HCT116 (cell line): ENCODE data around the gene GTPBP2. TPM values are rescaled to one million over a fixed set of nuclear protein-coding genes. Genes with fewer than 3 reads are reported as not detected.

Source experiments
- ATAC-seq: fragments of 200-7000 bp; cut with Tn5 transposase; 2 replicates; pipeline ENCODE4 v1.9.1; 2020; ENCODE audit warnings: mild to moderate bottlenecking, moderate library complexity
- BruUV-seq: library from RNA; stranded (reverse); fragments of 400-500 nt; replicated peaks from 2 replicates; lab custom pipeline; 2021; lab: Mats Ljungman, UMichigan
- CTCF ChIA-PET: fragments of 300-600 bp; sonication (Branson Sonifier 250); formaldehyde crosslinking; loops from one replicate; lab custom pipeline; 2021; ENCODE audit warnings: antibody characterized with exemption; lab: Charles Lee
- POLR2A ChIA-PET: fragments of 300-600, 350-600 bp; sonication (Branson Sonifier 250); formaldehyde crosslinking; loops from one replicate; lab custom pipeline; 2021; ENCODE audit warnings: antibody characterized with exemption; lab: Charles Lee
- RAD21 ChIA-PET, 2 experiments: fragments of 300-600 bp; sonication (Branson Sonifier 250); formaldehyde crosslinking; loops; one replicate each; lab custom pipeline; 2023; ENCODE audit warnings: low total read pairs in 2 of 2; ENCODE audit not compliant: uncharacterized antibody in 2 of 2, unreplicated experiment in 2 of 2, low non-redundant PET in 1 of 2; lab: Charles Lee
- DNase-seq: peaks from one replicate; pipeline ENCODE4 v3.0.0-alpha.2; 2010; ENCODE audit warnings: low read depth, low spot score
- H2AFZ ChIP-seq: fragments of 200-600 bp; shearing (Covaris generic), sonication (generic); 2 replicates; pipeline ENCODE4 v1.6.1; 2017; ENCODE audit warnings: low read depth, mixed run types, mixed read lengths, antibody characterized with exemption, low read length; ENCODE audit not compliant: poor library complexity, severe bottlenecking
- H3K27ac ChIP-seq: 2 replicates; pipeline ENCODE4 v1.5.1; 2012; ENCODE audit warnings: low read depth, low read length
- H3K27me3 ChIP-seq: fragments of 200-600 bp; sonication (generic); 2 replicates; pipeline ENCODE4 v1.6.1; 2016; ENCODE audit warnings: mixed run types, low read length, mixed read lengths; ENCODE audit not compliant: insufficient read depth
- H3K36me3 ChIP-seq, 2 experiments: fragments of 200-500 bp in 1 of 2; fragments of 200-600 bp in 1 of 2; sonication (Bioruptor generic) in 1 of 2; sonication (generic) in 1 of 2; 2 replicates each; pipeline versions ENCODE4 v1.5.1 to v1.6.1; 2014 to 2016; ENCODE audit warnings: low read length in 2 of 2, inconsistent platforms in 1 of 2, mixed read lengths in 1 of 2, mixed run types in 1 of 2; ENCODE audit not compliant: insufficient read depth in 2 of 2, control insufficient read depth in 1 of 2
- H3K4me1 ChIP-seq, 2 experiments: fragments of 200-600 bp in 1 of 2; sonication (generic) in 1 of 2; 2 replicates each; pipeline versions ENCODE4 v1.5.1 to v1.6.1; 2012 to 2017; ENCODE audit warnings: low read length in 2 of 2, inconsistent platforms in 1 of 2, mild to moderate bottlenecking in 1 of 2, mixed read lengths in 1 of 2, mixed run types in 1 of 2, moderate library complexity in 1 of 2; ENCODE audit not compliant: insufficient read depth in 2 of 2, control insufficient read depth in 1 of 2
- H3K4me2 ChIP-seq: fragments of 200-600 bp; sonication (generic); 2 replicates; pipeline ENCODE4 v1.6.1; 2017; ENCODE audit warnings: mixed run types, low read length, mixed read lengths
- H3K4me3 ChIP-seq, 2 experiments: fragments of 200-600 bp in 1 of 2; sonication (generic) in 1 of 2; replicated peaks in 1 of 2; 2 replicates each; pipeline ENCODE4 v1.5.1; 2011 to 2016; ENCODE audit warnings: low read length in 2 of 2, control low read depth in 1 of 2, low read depth in 1 of 2, mild to moderate bottlenecking in 1 of 2, mixed read lengths in 1 of 2, mixed run types in 1 of 2
- H3K79me2 ChIP-seq: fragments of 200-600 bp; sonication (generic); 2 replicates; pipeline ENCODE4 v1.6.1; 2017; ENCODE audit warnings: mild to moderate bottlenecking, mixed run types, low read length, moderate library complexity, mixed read lengths; ENCODE audit not compliant: insufficient read depth
- H3K9ac ChIP-seq: fragments of 200-600 bp; sonication (generic); 2 replicates; pipeline ENCODE4 v1.6.1; 2016; ENCODE audit warnings: low read length, mixed read lengths
- H3K9me2 ChIP-seq: fragments of 200-600 bp; sonication (generic), shearing (Covaris generic); 2 replicates; pipeline ENCODE4 v1.6.1; 2017; ENCODE audit warnings: mixed run types, mild to moderate bottlenecking, moderate library complexity; ENCODE audit not compliant: insufficient read depth
- H3K9me3 ChIP-seq, 2 experiments: fragments of 200-500 bp in 1 of 2; fragments of 200-600 bp in 1 of 2; sonication (Bioruptor generic) in 1 of 2; sonication (generic) in 1 of 2; 2 replicates each; pipeline ENCODE4 v1.6.1; 2014 to 2017; ENCODE audit warnings: low read length in 2 of 2, mixed read lengths in 2 of 2, inconsistent platforms in 1 of 2, low read depth in 1 of 2, mild to moderate bottlenecking in 1 of 2, mixed run types in 1 of 2, moderate library complexity in 1 of 2; ENCODE audit not compliant: control insufficient read depth in 1 of 2, insufficient read depth in 1 of 2
- H4K20me1 ChIP-seq: fragments of 200-600 bp; sonication (generic), shearing (Covaris generic); 2 replicates; pipeline ENCODE4 v1.6.1; 2017; ENCODE audit warnings: mixed run types, mild to moderate bottlenecking, moderate library complexity; ENCODE audit not compliant: insufficient read depth
- CBX3 ChIP-seq: IDR thresholded peaks from 2 replicates; pipeline ENCODE4 v1.6.1; 2012; ENCODE audit warnings: low read depth
- CEBPB ChIP-seq: IDR thresholded peaks from 2 replicates; pipeline ENCODE4 v1.6.1; 2012; ENCODE audit warnings: low read depth
- EZH2phosphoT487 ChIP-seq: fragments of 200-600 bp; IDR thresholded peaks from 2 replicates; pipeline ENCODE4 v1.6.1; 2018; ENCODE audit warnings: antibody characterized with exemption, borderline replicate concordance
- FOSL1 ChIP-seq: IDR thresholded peaks from 2 replicates; pipeline ENCODE4 v1.6.1; 2012; ENCODE audit warnings: low read depth
- MAX ChIP-seq: IDR thresholded peaks from 2 replicates; pipeline ENCODE4 v1.6.1; 2012
- POLR2A ChIP-seq: IDR thresholded peaks from 2 replicates; pipeline ENCODE4 v1.7.0; 2011; ENCODE audit warnings: borderline replicate concordance; ENCODE audit not compliant: insufficient read depth, insufficient read length; ENCODE audit errors: extremely low read depth
- POLR2AphosphoS5 ChIP-seq: IDR thresholded peaks from 2 replicates; pipeline ENCODE4 v1.6.1; 2011; ENCODE audit warnings: mild to moderate bottlenecking, low read depth, low read length, moderate library complexity
- RAD21 ChIP-seq: IDR thresholded peaks from 2 replicates; pipeline ENCODE4 v1.6.1; 2012; ENCODE audit warnings: low read depth, mild to moderate bottlenecking
- SIN3A ChIP-seq: IDR thresholded peaks from 2 replicates; pipeline ENCODE4 v1.6.1; 2012; ENCODE audit warnings: low read depth
- SP1 ChIP-seq: IDR thresholded peaks from 2 replicates; pipeline ENCODE4 v1.6.1; 2012; ENCODE audit warnings: low read depth
- SRF ChIP-seq: IDR thresholded peaks from 2 replicates; pipeline ENCODE4 v1.6.1; 2012; ENCODE audit warnings: low read depth
- TCF7L2 ChIP-seq: IDR thresholded peaks from 2 replicates; pipeline ENCODE4 v1.7.0; 2011; ENCODE audit warnings: borderline replicate concordance, inconsistent platforms; ENCODE audit not compliant: insufficient read depth, insufficient read length; ENCODE audit errors: extremely low read depth
- ZFX ChIP-seq: fragments of 450-650 bp; IDR thresholded peaks from 2 replicates; pipeline ENCODE4 v1.6.1; 2017
- ZNF274 ChIP-seq: fragments of 200-500 bp; sonication (Bioruptor generic); IDR thresholded peaks from 2 replicates; pipeline ENCODE4 v1.6.1; 2014; ENCODE audit warnings: mild to moderate bottlenecking, low read depth, low read length, inconsistent platforms
- intact Hi-C: fragments of 100-400 bp; cut with micrococcal nuclease; formaldehyde crosslinking; loops from 2 replicates; pipeline ENCODE4 v1.10.0; 2022
- total RNA-seq: library from RNA; stranded (reverse); gene quantifications from one replicate; pipeline ENCODE4 v1.2.1, GENCODE V29; 2021; ENCODE audit not compliant: unreplicated experiment

GTPBP2 gene
- total RNA-seq, 1 experiment from 2014 or later = 98.0 TPM

GRCh38 chr6:43572015-43572414, 57.0 kb downstream of the GTPBP2 start:
- H3K4me1 ChIP-seq = peaks cover 3 to 9% of the 10 kb centered on the region in 2 experiments; a peak in 3 of 4 replicates
- peaks cover 60% of the 10 kb centered on the region for H3K79me2 ChIP-seq
- H3K27ac ChIP-seq = no peak overlapping the region
- ATAC-seq = no peak
- TSS peak; percentile 14 for BruUV-seq
- TF ChIP-seq RAD21 (no peak), ZFX (no peak), CEBPB (no peak), SP1 (no peak), POLR2AphosphoS5 (no peak), EZH2phosphoT487 (no peak), SIN3A (no peak), SRF (no peak), MAX (no peak), CBX3 (no peak), POLR2A (no peak), FOSL1 (no peak), TCF7L2 (no peak), ZNF274 (no peak)
- intact Hi-C loops = loop anchor here (5.0 kb wide), 1 partner anchor 45 kb away; no protein-coding TSS in a partner anchor
- H3K36me3 ChIP-seq = peaks cover 42 to 44% of the 10 kb centered on the region in 2 experiments
- H3K9me2 ChIP-seq = no peaks in the 10 kb centered on the region
- no peak overlapping the region for H3K4me2 ChIP-seq
- ChIA-PET RAD21 (no interaction called here), POLR2A (no interaction called here), CTCF (no interaction called here)
- H3K9ac ChIP-seq = no peak overlapping the region
- H4K20me1 ChIP-seq = no peaks in the 10 kb centered on the region
- DNase-seq = no peak
- no peak overlapping the region for H3K4me3 ChIP-seq
- H2AFZ ChIP-seq = no peak overlapping the region
- H3K9me3 ChIP-seq = no peaks in the 10 kb centered on the region
- H3K27me3 ChIP-seq = no peaks in the 10 kb centered on the region
